Activated naive CD4-positive, alpha-beta T cell treated with anti-CD3 and anti-CD28 coated beads, Interleukin-2, amount 50 U/mL, for 24 hours (primary cell): Measurements from ENCODE around the gene APOBEC3B.
A peak's percentile ranks its signal among the peaks of the same experiment; 100 is the strongest.
"Not testable (repeated sequence)": the region's sequence is repeated elsewhere in the genome, so short reads cannot be mapped to it uniquely, and the experiment has no call there.

Source experiments
- H3K27ac Mint-ChIP-seq: one replicate; pipeline ENCODE4 v1.8.0; 2021; ENCODE audit warnings: mild to moderate bottlenecking, mixed read lengths
- H3K27me3 Mint-ChIP-seq: one replicate; pipeline ENCODE4 v1.8.0; 2021; ENCODE audit warnings: mixed read lengths
- H3K36me3 Mint-ChIP-seq: one replicate; pipeline ENCODE4 v1.8.0; 2021; ENCODE audit warnings: mixed read lengths
- H3K4me1 Mint-ChIP-seq: one replicate; pipeline ENCODE4 v1.8.0; 2021; ENCODE audit warnings: mixed read lengths
- H3K4me3 Mint-ChIP-seq: one replicate; pipeline ENCODE4 v1.8.0; 2021; ENCODE audit warnings: mild to moderate bottlenecking, mixed read lengths
- H3K9me3 Mint-ChIP-seq: one replicate; pipeline ENCODE4 v1.8.0; 2021; ENCODE audit warnings: mixed read lengths

Gene APOBEC3B

GRCh38 chr22:38992871-38993371 lies 10.8 kb downstream of the APOBEC3B start:
- not testable (repeated sequence) for H3K36me3 Mint-ChIP-seq, H3K27ac Mint-ChIP-seq, H3K27me3 Mint-ChIP-seq, H3K9me3 Mint-ChIP-seq, H3K4me3 Mint-ChIP-seq
- peaks cover 17% of the 10 kb centered on the region for H3K4me1 Mint-ChIP-seq

DNA sequence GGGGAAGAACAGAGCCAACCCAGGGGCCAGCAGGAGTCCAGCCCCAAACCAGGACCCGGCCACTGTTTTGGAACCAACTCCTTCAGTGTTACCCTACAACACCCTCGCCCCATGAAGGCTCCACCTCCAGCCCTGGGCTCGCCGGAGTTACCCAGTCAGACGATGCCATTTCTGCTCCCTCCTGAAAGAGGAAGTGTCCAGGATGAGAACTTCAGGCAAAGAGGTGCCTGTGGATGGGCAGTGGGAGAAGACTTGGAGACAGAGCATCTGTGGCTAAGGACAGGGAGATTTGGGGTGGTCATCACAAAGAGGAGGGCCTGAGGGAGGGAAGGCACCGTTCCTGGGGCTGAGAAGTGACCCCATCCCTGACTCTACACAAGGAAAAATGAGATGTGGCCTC lies 14.0 kb downstream of the APOBEC3B start:
- no peaks in the 10 kb centered on the region for H3K9me3 Mint-ChIP-seq
- H3K4me3 Mint-ChIP-seq, result no peak overlapping the region
- H3K36me3 Mint-ChIP-seq, result no peaks in the 10 kb centered on the region
- no peak overlapping the region for H3K27ac Mint-ChIP-seq
- H3K27me3 Mint-ChIP-seq, result no peaks in the 10 kb centered on the region
- peaks cover 5% of the 10 kb centered on the region for H3K4me1 Mint-ChIP-seq

DNA sequence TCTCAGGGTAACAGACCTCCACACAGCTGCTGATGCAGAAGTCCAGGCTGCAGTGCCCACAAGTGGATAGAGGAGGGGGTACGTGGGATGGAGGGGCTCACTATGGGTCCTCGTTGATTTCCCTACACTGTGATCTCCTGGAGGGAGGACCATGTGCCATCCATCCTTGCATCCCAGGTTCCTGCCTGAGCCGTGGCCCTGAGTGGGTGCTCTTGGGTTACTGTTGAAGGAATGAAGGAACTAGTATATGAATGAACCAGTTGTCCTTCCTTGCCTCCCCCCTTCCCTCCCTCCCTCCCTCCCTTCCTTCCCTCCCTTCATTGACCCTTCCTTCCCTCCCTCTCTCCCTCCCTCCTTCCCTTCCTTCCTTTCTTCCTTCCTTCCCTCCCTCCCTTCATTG lies 15.4 kb downstream of the APOBEC3B start:
- peaks cover 5% of the 10 kb centered on the region for H3K4me1 Mint-ChIP-seq
- H3K9me3 Mint-ChIP-seq, result no peaks in the 10 kb centered on the region
- no peak overlapping the region for H3K4me3 Mint-ChIP-seq
- no peaks in the 10 kb centered on the region for H3K27me3 Mint-ChIP-seq
- no peaks in the 10 kb centered on the region for H3K36me3 Mint-ChIP-seq
- H3K27ac Mint-ChIP-seq, result no peak overlapping the region

DNA sequence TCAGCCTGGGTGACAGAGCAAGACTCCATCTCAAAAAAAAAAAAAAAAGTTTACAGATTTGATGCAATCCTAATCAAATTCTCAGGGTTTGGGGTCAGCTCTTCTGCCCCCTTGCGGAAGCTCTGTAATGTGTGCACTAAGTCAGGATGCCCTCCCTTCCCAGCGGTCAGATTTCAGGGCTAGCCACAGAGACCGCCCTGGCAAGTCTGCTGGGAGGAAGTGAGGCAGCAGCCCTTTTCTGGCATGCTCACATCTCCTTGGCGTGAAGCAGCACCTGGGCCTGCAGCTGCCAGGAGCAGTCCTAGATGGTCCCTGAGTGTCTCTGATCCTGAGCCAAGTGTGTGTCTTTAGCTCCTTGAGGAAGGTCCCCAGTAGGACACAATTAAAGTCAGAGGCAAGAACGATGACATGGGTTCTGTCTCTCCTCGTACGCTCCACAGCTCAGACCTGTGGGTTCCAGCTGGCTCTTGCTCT lies 21.1 kb downstream of the APOBEC3B start:
- Mint-ChIP-seq H3K4me1 (peaks cover 8% of the 10 kb centered on the region), H3K36me3 (no peaks in the 10 kb centered on the region), H3K27me3 (no peaks in the 10 kb centered on the region), H3K4me3 (no peak overlapping the region), H3K27ac (peak overlapping the region; percentile 35), H3K9me3 (no peaks in the 10 kb centered on the region)

DNA sequence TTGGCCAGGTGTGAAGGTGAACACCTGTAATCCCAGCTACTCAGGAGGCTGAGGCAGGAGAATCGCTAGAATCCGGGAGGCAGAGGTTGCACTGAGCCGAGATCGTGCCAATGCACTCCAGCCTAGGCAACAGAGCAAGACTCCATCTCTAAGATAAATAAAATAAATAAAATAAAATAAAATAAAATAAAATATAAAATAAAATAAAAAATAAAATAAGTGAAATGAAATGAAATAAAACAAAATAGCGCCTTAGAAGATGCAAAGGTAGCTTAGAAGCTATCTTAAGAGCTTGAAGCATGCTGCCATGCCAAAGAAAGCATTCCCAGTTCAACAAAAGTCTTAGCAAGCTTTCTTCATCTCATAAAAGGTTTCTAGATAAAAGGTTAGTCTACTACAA lies 25.0 kb downstream of the APOBEC3B start:
- Mint-ChIP-seq H3K36me3 (no peaks in the 10 kb centered on the region), H3K27me3 (no peaks in the 10 kb centered on the region), H3K4me1 (peaks cover 13% of the 10 kb centered on the region), H3K27ac (no peak overlapping the region), H3K9me3 (no peaks in the 10 kb centered on the region), H3K4me3 (no peak overlapping the region)

GRCh38 chr22:39008271-39008850 lies 26.2 kb downstream of the APOBEC3B start:
- H3K36me3 Mint-ChIP-seq, H3K27me3 Mint-ChIP-seq, H3K4me3 Mint-ChIP-seq, H3K9me3 Mint-ChIP-seq, H3K27ac Mint-ChIP-seq: not testable (repeated sequence)
- H3K4me1 Mint-ChIP-seq, result peaks cover 16% of the 10 kb centered on the region

DNA sequence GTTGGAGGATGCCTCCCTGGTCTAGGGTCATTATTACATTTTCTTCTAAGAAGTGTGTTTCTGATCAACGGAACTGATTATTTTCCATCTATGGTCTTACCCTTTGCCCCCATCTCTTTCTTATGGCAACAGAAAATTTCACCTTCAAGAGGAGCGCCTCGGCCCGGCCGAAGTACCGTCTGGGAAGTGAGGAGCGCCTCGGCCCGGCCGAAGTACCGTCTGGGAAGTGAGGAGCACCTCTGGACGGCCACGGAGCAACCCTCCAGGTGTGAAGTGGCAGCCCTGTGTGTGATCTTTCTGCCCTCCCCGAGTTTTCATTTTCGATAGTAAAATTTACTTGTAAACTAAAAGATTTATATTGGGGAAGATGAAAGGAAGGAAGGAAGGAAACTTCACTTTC lies 28.8 kb downstream of the APOBEC3B start:
- Mint-ChIP-seq H3K9me3 (no peaks in the 10 kb centered on the region), H3K4me3 (no peak overlapping the region), H3K4me1 (peaks cover 31% of the 10 kb centered on the region), H3K27me3 (no peaks in the 10 kb centered on the region), H3K27ac (peak overlapping the region; percentile 74), H3K36me3 (no peaks in the 10 kb centered on the region)

DNA sequence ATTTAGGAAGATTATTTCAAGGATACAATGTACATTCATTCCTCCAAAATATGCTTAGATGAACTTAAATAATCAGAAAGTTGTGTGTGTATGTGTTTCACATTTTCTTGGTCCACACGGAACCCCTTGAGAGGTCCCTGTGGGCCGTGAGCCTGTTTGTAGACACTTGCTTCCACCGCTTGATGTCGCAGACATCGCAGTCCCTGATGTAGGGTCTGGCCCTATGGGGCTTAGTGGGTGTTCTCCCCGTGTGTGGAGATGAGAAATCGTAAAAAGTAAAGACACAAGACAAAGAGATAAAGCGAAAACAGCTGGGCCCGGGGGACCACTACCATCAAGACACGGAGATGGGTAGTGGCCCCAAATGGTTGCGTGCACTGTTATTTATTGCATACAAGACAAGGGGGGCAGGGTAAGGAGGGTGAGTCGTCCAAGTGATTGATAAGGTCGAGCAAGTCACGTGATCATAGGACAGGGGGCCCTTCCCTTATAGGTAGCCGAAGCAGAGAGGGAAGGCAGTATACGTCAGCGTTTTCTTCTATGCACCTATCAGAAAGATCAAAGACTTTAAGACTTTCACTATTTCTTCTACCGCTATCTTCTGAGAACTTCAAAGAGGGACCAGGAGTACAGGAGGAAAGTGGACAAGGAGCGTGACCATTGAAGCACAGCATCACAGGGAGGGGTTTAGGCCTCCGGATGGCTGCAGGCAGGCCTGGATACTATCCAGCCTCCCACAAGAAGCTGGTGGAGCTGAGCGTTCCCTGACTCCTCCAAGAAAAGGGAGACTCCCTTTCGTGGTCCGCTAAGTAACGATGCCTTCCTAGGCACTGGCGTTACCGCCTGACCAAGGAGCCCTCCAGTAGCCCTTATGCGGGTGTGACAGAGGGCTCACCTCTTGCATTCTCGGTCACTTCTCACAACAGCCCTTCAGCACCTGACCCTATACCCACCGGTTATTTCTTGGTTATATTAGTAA lies 30.7 kb downstream of the APOBEC3B start:
- H3K4me1 Mint-ChIP-seq, result peaks cover 39% of the 10 kb centered on the region
- H3K27me3 Mint-ChIP-seq, result no peaks in the 10 kb centered on the region
- no peaks in the 10 kb centered on the region for H3K9me3 Mint-ChIP-seq
- no peaks in the 10 kb centered on the region for H3K36me3 Mint-ChIP-seq
- peak overlapping the region; percentile 31 for H3K27ac Mint-ChIP-seq
- peak overlapping the region; percentile 9 for H3K4me3 Mint-ChIP-seq

GRCh38 chr22:39013561-39013941 lies 31.4 kb downstream of the APOBEC3B start:
- not testable (repeated sequence) for H3K27me3 Mint-ChIP-seq, H3K36me3 Mint-ChIP-seq, H3K9me3 Mint-ChIP-seq
- Mint-ChIP-seq H3K4me1 (peaks cover 43% of the 10 kb centered on the region), H3K4me3 (peak overlapping the region; percentile 95), H3K27ac (peak overlapping the region; percentile 97)

- H3K27me3 Mint-ChIP-seq, result no peaks in the 10 kb centered on the region
- H3K4me3 Mint-ChIP-seq, result peak within 1 kb of the TSS; percentile 95
- peaks cover 2% of the 10 kb centered on the region for H3K36me3 Mint-ChIP-seq
- H3K9me3 Mint-ChIP-seq, result no peaks in the 10 kb centered on the region
- peaks cover 43% of the 10 kb centered on the region for H3K4me1 Mint-ChIP-seq
- H3K27ac Mint-ChIP-seq, result peak within 1 kb of the TSS; percentile 97
Observed at GRCh38 chr22:39013942-39014722, 32.0 kb downstream of the APOBEC3B start, which contains the start of gene APOBEC3C. Gene APOBEC3C, plus strand, starts transcription at chr22:39014257. Its CDS starts 106 bp downstream, at chr22:39014363.

- Mint-ChIP-seq H3K27ac (peak overlapping the region; percentile 97), H3K4me1 (peaks cover 43% of the 10 kb centered on the region), H3K4me3 (peak overlapping the region; percentile 95)
- not testable (repeated sequence) for H3K27me3 Mint-ChIP-seq, H3K9me3 Mint-ChIP-seq, H3K36me3 Mint-ChIP-seq
Observed at GRCh38 chr22:39014723-39015121, 32.6 kb downstream of the APOBEC3B start.

DNA sequence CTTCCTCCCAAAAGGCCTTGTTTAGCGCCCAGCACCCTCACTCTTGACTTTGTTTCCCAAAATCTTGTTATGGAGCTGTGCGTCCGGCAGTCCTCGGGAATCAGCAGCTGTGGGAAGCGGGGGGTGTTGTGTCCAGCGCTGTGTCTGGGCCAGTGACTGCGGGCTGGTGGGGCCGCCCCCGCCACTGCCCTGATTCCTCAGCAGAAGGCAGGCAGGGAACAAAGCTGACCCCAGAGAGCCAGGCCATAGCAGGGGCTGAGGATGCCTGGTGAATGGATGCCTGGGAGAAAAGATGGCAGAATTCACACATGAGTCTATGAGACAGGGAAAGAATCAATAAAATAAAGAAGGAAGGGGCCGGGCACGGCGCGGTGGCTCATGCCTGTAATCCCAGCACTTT lies 34.4 kb downstream of the APOBEC3B start:
- Mint-ChIP-seq H3K9me3 (no peaks in the 10 kb centered on the region), H3K4me1 (peaks cover 50% of the 10 kb centered on the region), H3K27ac (peak overlapping the region; percentile 76), H3K36me3 (peaks cover 2% of the 10 kb centered on the region), H3K4me3 (no peak overlapping the region), H3K27me3 (no peaks in the 10 kb centered on the region)

DNA sequence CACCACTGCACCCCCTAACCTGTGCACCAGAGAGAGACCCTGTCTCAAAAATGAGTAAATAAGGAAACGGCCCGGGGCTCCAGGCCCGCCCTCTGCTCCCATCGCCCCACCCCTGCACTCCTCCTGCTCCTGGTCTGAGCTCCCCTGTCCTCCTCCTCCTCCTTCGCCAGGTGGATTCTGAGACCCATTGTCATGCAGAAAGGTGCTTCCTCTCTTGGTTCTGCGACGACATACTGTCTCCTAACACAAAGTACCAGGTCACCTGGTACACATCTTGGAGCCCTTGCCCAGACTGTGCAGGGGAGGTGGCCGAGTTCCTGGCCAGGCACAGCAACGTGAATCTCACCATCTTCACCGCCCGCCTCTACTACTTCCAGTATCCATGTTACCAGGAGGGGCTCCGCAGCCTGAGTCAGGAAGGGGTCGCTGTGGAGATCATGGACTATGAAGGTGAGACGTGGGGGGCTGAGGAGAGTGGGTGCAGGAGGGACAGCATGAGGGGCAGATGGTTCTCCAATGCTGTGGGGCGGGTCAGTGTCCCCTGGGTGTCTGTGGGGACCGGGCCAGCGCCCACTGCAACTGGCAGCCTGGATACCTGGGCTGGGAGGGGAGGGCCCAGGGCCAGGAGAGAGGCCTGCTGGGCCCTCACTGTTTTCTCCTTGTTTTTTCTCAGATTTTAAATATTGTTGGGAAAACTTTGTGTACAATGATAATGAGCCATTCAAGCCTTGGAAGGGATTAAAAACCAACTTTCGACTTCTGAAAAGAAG lies 35.6 kb downstream of the APOBEC3B start:
- H3K27ac Mint-ChIP-seq, result peak overlapping the region; percentile 15
- H3K9me3 Mint-ChIP-seq, result no peaks in the 10 kb centered on the region
- H3K36me3 Mint-ChIP-seq, result peaks cover 2% of the 10 kb centered on the region
- no peak overlapping the region for H3K4me3 Mint-ChIP-seq
- peaks cover 57% of the 10 kb centered on the region for H3K4me1 Mint-ChIP-seq
- no peaks in the 10 kb centered on the region for H3K27me3 Mint-ChIP-seq

DNA sequence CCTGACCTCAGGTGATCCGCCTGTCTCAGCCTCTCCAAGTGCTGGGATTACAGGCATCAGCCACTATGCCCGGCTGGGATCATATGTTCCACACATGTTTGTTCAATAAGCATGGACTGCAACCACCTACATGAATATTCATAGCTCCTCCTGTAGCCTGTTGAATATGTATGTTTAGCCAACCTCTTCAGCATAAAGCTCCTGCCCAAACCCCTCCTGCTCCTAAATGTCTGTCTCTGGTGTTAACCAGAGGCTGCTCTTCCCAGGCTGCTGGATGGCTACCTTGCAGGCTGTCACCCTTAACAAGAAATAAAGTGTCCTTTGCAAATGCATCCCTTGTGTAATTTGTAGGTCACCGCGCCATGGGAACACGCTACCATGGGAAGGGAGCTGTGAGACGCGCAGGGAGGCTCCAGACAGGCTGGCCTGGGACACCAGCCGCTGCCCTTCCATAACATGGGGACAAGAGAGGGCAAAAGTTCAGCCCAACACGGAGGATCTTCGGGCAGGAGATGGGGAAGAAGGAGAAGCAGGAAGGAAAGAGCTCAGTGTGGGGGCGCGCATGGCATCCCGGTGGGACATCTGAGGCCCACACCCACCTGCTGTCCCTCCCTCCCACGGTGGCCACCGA lies 38.0 kb downstream of the APOBEC3B start:
- not testable (repeated sequence) for H3K27me3 Mint-ChIP-seq, H3K9me3 Mint-ChIP-seq, H3K36me3 Mint-ChIP-seq
- H3K4me1 Mint-ChIP-seq, result peaks cover 56% of the 10 kb centered on the region
- H3K4me3 Mint-ChIP-seq, result peak overlapping the region; percentile 82
- H3K27ac Mint-ChIP-seq, result peak overlapping the region; percentile 97
